GM21381 (cell line): ENCODE measurements around the gene CSAG3.

Experiments
- ATAC-seq: cut with Tn5 transposase; IDR thresholded peaks from one replicate; pipeline ENCODE4 v1.9.1; 2021; ENCODE audit warnings: mild to moderate bottlenecking, moderate library complexity; ENCODE audit not compliant: unreplicated experiment

The CSAG3 gene

DNA sequence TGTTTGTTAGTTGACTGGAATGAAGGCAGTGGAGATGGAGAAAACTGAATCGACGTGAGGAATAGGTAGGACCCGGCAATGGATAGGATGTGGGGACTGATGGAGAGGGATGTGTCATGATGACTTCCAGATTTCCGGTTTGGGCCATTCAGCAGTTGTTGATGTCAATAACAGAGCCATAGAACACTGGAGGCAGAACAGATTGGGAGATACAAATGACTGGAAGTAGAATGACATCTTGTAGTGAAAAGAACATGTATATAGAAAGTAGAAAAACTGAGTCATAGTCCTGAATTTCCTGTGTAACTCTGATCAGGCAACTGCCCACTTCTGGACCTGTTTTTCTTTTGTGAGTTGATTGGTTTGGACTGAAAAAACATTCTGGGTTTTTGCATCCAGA lies 47.0 kb downstream of the CSAG3 start:
- ATAC-seq = no peak
